T47D (cell line): ENCODE results near the gene MEGF6.
A peak's percentile ranks its signal among the peaks of the same experiment; 100 is the strongest.

ENCODE experiments used
- DNase-seq, 2 experiments: peaks; one replicate each; pipeline versions ENCODE4 v3.0.0 to v3.0.0-alpha.2; 2011 to 2012; ENCODE audit warnings: low read depth in 1 of 2, low spot score in 1 of 2
- JUND ChIP-seq: IDR thresholded peaks from 2 replicates; pipeline ENCODE4 v1.6.1; 2012; ENCODE audit warnings: low read depth
- in situ Hi-C: cut with HindIII; loops from 2 replicates; pipeline ENCODE4 v1.10.0; 2016; ENCODE audit warnings: low sequenced_read_pairs, low pct_unique_long_range_greater_than_20kb

MEGF6 gene

DNA sequence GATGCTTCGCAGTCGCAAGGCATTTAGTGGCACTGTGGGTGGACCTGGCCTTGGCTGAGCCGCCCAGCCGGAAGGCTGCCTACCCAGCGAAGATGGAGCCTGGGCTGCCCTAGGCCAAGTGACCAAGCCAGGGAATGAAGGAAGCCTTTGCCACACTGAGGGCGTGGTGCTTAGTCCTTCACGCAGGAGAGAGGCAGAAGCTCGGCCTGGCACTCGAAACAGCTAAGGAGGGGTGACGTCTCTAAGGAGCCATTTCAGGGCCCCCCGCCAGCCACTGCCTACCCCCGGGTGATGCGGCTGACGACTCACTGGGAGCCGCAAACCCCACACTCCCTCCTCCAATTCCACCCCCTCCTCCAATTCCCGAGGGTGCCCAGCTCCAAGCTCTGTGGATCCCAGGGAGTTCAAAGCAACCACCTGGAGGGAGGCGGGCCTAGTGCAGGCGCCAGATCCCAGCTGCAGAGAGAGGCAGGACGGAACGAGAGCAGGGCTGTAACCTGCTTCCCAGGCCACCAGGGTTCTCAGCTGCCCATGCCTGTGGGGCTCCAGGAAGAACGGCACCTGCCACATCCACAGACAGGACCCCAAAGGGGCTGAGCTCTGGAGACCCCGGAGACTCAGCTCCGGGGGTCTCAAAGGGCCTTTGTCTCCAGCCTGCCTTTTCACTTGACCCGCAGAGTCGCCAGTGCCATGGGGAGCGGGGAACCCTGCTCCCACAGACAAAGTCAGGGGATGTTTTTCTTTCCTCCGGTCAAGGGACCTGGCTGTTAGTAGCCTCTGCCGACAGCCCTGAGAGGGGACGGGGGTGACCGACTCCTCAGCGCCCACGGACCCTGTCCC, 81.0 kb downstream of the MEGF6 start:
- no peak for TF ChIP-seq JUND
- in situ Hi-C loops = no loop called here
- peak; percentile 45 to 60 for DNase-seq

DNA sequence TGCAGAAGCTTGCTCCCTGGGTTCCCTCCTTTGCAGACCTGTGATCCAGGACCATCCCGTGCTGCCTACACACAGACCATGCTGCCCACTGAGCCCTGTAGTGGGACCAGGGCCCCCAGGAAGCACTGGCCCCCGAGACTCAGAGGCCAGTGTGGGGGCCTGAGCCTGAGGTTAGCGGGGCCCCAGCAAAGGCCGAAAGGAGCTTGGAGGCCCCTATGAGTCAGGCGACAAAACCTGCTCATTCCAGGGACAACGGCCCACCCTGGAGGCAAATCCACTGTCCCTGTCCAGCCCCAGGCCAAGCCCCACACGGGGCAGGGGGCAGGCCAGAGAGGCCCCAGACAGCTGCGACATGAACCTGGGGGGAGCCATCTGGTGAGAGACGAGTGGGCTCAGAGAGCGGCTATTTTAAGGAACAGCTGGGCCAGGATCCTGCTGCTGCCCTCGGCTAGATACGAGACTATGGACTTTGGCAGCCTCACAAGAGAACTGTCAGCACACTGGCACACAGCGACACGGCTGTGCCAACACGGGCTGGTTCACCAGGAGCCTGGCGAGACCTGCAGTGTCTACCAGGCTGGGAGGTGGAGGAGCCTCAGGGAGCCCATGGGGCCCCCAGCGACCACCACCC, 82.1 kb downstream of the MEGF6 start:
- DNase-seq = peak; percentile 69 to 77
- no peak for TF ChIP-seq JUND
- in situ Hi-C loops = no loop called here

DNA sequence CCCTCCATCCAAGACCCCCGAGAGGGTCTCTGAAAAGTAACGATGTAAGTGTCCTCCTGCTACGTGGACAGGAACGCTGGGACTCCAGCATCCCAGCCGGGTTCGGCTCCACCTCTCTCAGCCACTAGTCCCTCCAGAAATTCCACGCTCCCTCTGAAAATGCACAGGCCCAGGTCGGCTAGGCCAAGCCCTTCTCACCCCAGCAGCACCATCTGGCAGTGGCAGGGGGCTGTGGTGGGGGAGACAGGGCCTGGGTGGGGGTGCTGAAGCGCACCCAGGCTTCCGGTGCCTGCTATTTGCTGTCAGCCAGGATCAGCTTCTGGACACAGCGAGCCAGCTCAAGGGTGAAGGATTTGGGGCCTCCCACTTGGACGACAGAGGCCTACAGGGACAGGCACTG, 83.5 kb downstream of the MEGF6 start:
- in situ Hi-C loops = no loop called here
- no peak for TF ChIP-seq JUND
- no peak for DNase-seq

DNA sequence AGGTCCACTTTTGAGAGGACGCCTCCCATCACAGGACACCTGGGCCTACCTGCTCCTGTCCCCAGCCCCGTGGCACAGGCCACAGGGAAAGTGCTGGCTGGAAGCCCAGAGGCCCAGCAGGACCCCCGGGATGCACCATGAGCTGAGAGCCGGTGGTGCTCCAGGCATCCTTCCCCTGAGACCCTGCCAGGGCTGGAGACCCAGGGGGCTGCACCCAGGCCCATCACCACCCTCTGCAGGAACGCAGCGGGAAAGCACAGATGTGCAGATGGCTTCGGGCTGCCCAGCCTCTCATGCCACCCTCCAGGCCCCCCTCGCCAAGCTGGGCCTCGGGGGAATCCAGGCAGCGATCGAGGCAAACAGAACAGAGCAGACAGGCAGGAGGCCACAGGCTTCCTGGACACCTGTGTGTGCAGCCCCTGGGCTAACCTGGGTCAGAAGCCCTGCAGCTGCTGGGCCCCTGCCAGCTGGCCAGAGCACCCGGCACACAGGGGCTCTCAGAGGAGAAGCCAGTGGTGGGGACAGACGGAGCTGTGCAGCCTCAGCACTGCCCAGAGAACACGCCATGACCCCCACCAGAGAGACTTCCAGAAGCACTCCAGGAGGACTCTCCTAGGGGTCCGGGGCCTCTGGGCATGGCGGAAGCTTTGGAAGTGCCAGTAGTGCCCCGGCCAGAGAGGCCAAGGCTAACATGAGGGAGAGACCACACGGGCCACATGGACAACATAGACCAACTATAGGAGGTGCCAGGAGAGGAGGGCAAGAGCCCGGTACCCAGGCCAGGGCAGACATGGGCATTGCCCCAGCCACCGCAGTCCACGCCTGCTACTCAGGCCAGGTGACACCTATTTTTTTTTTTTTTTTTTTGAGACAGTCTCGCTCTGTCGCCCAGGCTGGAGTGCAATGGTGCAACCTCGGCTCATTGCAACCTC, 85.5 kb downstream of the MEGF6 start:
- in situ Hi-C loops = no loop called here
- DNase-seq = no peak
- TF ChIP-seq JUND = no peak

DNA sequence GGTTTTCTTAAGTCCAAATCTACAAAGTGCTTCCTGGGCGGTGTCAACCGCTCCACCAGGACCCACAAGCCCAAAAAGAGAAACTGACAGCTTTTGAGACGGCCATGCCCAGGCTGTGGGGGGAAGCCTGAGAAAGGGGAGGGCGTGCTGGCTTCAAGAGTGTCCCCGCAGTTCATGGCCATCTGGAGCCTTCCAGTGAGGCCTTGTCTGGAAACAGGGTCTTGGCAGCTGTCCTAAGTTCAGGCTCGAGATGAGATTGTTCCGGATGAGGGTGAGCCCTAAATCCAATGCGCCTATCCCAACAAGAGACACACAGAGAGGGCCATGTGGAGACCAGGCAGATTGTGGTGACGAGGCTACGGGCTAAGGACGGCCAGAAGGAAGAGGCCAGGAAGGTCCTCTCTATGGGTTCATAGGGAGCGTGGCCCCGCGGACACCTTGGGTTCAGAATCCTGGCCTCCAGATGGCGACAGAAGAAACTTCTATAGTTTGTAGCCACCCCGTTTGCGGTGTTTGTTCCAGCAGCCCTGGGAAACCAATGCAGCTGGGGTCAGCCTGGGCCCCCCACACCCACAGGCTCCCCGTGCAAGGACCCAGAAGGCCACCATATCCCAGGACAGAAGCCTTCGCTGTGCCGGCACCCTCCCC, 86.6 kb downstream of the MEGF6 start:
- in situ Hi-C loops = no loop called here
- no peak for DNase-seq
- TF ChIP-seq JUND = no peak

DNA sequence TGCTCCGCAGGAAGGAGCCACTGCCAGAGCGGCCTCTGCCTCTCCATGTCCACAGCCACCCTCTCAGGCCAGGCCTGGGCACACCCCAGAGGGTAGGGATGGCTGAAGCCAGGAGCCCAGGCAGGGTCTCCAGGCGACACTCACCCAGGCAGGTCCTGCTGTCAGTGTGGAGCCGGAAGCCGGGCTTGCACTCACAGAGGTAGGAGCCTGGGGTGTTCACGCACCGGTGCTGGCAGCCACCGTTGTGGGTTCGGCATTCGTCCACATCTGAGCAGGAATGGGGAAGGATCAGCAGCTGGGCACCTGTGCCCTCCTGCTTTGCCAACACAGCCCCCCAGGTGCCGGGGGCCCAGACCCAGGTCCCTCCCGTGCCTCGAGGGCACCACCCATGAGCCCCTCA, 87.3 kb downstream of the MEGF6 start:
- TF ChIP-seq JUND = no peak
- in situ Hi-C loops = no loop called here
- DNase-seq = no peak

DNA sequence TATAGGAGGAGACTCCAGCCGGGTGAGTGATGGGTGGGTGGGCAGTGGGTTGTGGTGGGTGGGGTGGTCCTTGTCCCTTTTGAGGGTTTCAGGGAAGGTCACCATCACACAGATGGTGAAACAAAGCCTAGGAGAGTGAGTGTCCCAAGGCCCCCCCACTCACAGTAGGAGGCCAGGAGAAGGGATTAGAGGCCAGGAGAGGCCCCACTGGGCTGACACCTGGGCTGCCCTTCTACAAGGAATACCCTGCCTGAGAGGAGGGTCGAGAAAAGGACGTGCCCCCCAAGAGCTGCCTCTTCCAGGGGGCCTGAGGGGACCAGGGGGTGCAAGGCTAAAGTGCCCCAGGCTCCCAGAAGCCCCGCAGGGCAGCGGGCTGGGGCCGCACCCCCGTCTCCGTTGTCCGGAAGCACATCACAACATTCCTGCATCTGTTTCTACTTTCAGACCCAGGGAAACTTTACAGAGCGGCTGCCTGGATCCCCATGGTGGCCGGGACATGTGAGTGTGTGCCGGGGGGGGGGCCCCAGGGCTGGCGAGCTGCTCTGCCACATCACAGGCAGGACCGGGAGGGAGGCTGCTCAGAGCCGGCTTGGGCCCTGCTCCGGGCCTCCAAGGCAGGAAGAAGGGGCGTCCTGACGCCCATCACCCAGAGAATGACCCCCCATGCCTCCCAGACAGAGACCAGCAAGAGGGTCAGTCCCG, 88.6 kb downstream of the MEGF6 start:
- in situ Hi-C loops = no loop called here
- no peak for DNase-seq
- no peak for TF ChIP-seq JUND

DNA sequence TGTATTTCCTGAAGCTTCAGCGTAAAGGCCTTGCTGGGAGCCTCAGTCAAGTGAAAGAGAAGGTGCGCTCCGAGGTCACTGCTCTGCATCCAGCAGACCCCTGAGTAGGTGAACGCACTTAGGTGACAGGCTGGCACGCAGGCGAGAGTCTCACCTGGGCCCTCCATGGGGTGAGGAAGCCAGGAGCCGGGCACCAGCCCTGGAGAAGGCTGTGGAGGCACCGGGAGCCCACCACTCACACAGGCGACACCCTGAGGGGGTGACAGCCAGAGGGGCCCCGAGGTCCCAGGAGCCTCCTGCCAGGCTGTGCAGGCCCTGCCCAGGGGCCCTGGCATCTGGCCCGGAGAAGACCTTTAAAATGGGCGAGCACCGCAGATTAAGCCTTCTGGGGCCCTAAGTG, 89.2 kb downstream of the MEGF6 start:
- DNase-seq = no peak
- in situ Hi-C loops = no loop called here
- TF ChIP-seq JUND = no peak

DNA sequence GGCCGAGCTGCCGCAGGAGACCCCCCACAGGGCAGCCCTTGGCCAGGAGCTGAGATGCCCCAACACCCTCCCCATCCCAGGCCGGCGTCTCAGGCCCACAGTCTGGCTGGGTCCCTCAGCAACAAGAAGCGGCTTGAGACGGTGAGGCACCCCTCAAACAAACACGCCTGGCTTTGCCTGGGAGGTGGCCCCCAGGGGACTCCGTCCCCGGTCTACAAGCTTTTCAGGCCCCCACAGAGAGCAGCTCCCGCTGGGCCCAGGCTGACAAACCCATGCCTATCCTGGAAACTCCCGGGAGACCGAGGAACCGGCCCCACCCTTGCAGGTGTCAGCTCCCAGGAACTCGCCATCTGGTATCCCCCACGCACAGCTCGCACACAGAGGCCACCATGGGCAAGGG, 89.9 kb downstream of the MEGF6 start:
- no peak for TF ChIP-seq JUND
- in situ Hi-C loops = no loop called here
- DNase-seq = no peak

DNA sequence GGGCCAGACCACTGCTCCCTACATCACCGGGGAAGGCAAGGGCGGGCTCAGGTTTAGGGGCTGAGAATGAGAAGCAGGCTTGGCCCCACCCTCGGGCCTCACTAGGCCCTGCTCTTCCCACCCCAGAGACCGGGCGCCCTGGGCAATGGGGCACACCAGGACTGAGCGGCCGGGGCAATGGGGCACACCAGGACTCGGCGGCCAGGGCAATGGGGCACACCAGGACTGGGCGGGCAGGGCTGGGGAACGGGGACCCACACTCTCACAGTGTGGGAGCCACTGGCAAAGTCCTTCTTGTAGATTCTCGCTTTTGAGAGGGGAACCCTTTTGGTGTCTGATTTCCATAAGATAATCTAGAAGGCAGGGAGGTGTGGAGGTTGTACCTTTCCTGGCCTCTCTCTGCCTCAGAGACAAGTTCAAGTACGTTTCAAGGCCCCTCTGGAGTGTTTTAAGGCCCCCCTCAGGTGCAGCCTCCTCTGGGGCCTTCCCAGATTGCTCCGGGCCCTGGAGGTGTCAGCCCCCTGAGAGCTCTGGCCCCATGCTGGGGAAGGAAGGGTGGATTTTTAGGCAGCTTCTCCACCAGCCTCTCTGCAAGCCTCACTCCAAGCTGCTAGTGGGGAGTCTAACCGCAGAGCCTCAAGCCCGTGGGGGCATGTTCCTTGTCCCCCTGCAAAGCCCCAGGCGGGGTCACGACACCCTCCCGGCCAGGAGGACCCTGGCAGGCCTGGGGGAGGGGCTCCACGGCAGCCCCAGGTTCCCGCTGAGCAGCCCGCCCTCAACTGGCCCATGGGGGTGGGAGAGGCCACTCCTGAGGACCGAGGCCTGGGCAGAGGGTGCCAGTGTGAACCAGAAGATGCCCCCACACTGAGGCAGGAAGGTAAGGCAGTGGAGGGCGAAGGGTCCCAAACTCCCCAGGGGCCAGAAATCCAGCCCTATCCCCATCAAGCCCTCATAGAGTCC, 90.6 kb downstream of the MEGF6 start:
- no peak for DNase-seq
- no peak for TF ChIP-seq JUND
- in situ Hi-C loops = no loop called here
